Panc1 (cell line): ENCODE data around the gene PRSS58. TPM values are rescaled to one million over a fixed set of nuclear protein-coding genes. Genes with fewer than 3 reads are reported as not detected.

Source experiments
- ATAC-seq: fragments of 200-7000 bp; cut with Tn5 transposase; 2 replicates; pipeline ENCODE4 v1.9.1; 2020; ENCODE audit warnings: mild to moderate bottlenecking, moderate library complexity
- BruUV-seq: library from RNA; stranded (reverse); fragments of 400-500 nt; replicated peaks from 2 replicates; lab custom pipeline; 2021; lab: Mats Ljungman, UMichigan
- CTCF ChIA-PET: fragments of 300-600 bp; sonication (Branson Sonifier 250); formaldehyde crosslinking; loops from one replicate; lab custom pipeline; 2022; ENCODE audit warnings: antibody characterized with exemption; lab: Charles Lee
- POLR2A ChIA-PET: fragments of 300-600 bp; sonication (Branson Sonifier 250); formaldehyde crosslinking; loops from one replicate; lab custom pipeline; 2022; ENCODE audit warnings: antibody characterized with exemption; lab: Charles Lee
- DNase-seq: peaks from one replicate; pipeline ENCODE4 v3.0.0-alpha.2; 2010; ENCODE audit warnings: low read depth, low spot score
- H3K27ac ChIP-seq: 2 replicates; pipeline ENCODE4 v1.5.1; 2011; ENCODE audit warnings: mild to moderate bottlenecking, low read length, inconsistent platforms
- H3K27me3 ChIP-seq: fragments of 200-500 bp; sonication (Bioruptor generic); 2 replicates; pipeline ENCODE4 v1.6.0; 2014; ENCODE audit warnings: low read length, inconsistent platforms; ENCODE audit not compliant: control insufficient read depth, insufficient read depth
- H3K36me3 ChIP-seq: fragments of 200-500 bp; sonication (Bioruptor generic); 2 replicates; pipeline ENCODE4 v1.5.1; 2014; ENCODE audit warnings: inconsistent platforms, mild to moderate bottlenecking, low read length, moderate library complexity; ENCODE audit not compliant: control insufficient read depth, insufficient read depth
- H3K4me1 ChIP-seq: 2 replicates; pipeline ENCODE4 v1.5.1; 2011; ENCODE audit warnings: inconsistent platforms, mild to moderate bottlenecking, low read length, moderate library complexity; ENCODE audit not compliant: control insufficient read depth, insufficient read depth
- H3K4me3 ChIP-seq, 2 experiments: 2 replicates each; pipeline ENCODE4 v1.5.1; 2011 to 2012; ENCODE audit warnings: low read depth in 2 of 2, low read length in 2 of 2, mild to moderate bottlenecking in 2 of 2, inconsistent platforms in 1 of 2, moderate library complexity in 1 of 2
- H3K9me3 ChIP-seq: fragments of 200-500 bp; sonication (Bioruptor generic); 2 replicates; pipeline ENCODE4 v1.5.1; 2014; ENCODE audit warnings: low read depth, mild to moderate bottlenecking, inconsistent platforms, low read length, moderate library complexity; ENCODE audit not compliant: control insufficient read depth, insufficient read depth
- POLR2AphosphoS5 ChIP-seq: IDR thresholded peaks from 2 replicates; pipeline ENCODE4 v1.6.1; 2012; ENCODE audit warnings: mild to moderate bottlenecking, low read depth, low read length, moderate library complexity
- SIN3A ChIP-seq: IDR thresholded peaks from 2 replicates; pipeline ENCODE4 v1.6.1; 2012; ENCODE audit warnings: low read depth, mild to moderate bottlenecking, low read length, moderate library complexity, borderline replicate concordance; ENCODE audit not compliant: insufficient read depth
- TCF7L2 ChIP-seq: IDR thresholded peaks from 2 replicates; pipeline ENCODE4 v1.6.1; 2011; ENCODE audit warnings: mild to moderate bottlenecking, low read depth, low read length, inconsistent platforms
- in situ Hi-C: cut with HindIII; loops from 2 replicates; pipeline ENCODE4 v1.10.0; 2016; ENCODE audit warnings: low sequenced_read_pairs, low pct_unique_long_range_greater_than_20kb
- intact Hi-C: fragments of 100-400 bp; cut with micrococcal nuclease; formaldehyde crosslinking; loops from one replicate; pipeline ENCODE4 v1.10.0; 2022; ENCODE audit not compliant: unreplicated experiment
- total RNA-seq: library from RNA; stranded (reverse); gene quantifications from one replicate; pipeline ENCODE4 v1.2.1, GENCODE V29; 2021; ENCODE audit not compliant: unreplicated experiment
- TF ChIP-seq, protein P1 (sequence below): fragments of 450-650 bp; IDR thresholded peaks from 2 replicates; pipeline ENCODE4 v1.5.1; 2017; ENCODE audit warnings: mild to moderate bottlenecking
- TF ChIP-seq, protein P2 (sequence below), 2 experiments: IDR thresholded peaks; 2 replicates each; pipeline ENCODE4 v1.6.1; 2011 to 2012; ENCODE audit warnings: low read depth in 2 of 2, control low read depth in 1 of 2, low read length in 1 of 2, mild to moderate bottlenecking in 1 of 2, moderate library complexity in 1 of 2; ENCODE audit not compliant: insufficient read depth in 1 of 2

PRSS58 gene
- total RNA-seq, 1 experiment from 2014 or later, result not detected

DNA sequence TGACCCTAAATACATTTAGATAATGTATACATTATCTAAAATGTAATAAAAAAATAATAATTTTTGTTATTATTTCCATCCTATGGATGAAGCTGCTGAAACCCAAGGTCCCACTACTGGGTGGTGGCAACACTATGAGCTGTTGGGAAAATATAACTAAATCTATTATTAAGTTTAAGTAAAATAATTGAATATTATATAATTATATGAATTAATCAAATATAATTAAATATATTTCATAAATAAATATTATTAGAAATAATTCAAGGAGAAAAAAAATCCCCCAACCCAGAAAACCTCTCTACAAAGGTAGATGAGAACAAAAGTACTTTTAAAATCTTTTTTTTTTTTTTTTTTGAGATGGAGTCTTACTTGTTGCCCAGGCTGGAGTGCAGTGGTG lies 7.9 kb downstream of the PRSS58 start:
- CTCF ChIA-PET, result no interaction called here
- TF ChIP-seq, protein P1, sequence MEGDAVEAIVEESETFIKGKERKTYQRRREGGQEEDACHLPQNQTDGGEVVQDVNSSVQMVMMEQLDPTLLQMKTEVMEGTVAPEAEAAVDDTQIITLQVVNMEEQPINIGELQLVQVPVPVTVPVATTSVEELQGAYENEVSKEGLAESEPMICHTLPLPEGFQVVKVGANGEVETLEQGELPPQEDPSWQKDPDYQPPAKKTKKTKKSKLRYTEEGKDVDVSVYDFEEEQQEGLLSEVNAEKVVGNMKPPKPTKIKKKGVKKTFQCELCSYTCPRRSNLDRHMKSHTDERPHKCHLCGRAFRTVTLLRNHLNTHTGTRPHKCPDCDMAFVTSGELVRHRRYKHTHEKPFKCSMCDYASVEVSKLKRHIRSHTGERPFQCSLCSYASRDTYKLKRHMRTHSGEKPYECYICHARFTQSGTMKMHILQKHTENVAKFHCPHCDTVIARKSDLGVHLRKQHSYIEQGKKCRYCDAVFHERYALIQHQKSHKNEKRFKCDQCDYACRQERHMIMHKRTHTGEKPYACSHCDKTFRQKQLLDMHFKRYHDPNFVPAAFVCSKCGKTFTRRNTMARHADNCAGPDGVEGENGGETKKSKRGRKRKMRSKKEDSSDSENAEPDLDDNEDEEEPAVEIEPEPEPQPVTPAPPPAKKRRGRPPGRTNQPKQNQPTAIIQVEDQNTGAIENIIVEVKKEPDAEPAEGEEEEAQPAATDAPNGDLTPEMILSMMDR, result no peak
- TF ChIP-seq, protein P2, sequence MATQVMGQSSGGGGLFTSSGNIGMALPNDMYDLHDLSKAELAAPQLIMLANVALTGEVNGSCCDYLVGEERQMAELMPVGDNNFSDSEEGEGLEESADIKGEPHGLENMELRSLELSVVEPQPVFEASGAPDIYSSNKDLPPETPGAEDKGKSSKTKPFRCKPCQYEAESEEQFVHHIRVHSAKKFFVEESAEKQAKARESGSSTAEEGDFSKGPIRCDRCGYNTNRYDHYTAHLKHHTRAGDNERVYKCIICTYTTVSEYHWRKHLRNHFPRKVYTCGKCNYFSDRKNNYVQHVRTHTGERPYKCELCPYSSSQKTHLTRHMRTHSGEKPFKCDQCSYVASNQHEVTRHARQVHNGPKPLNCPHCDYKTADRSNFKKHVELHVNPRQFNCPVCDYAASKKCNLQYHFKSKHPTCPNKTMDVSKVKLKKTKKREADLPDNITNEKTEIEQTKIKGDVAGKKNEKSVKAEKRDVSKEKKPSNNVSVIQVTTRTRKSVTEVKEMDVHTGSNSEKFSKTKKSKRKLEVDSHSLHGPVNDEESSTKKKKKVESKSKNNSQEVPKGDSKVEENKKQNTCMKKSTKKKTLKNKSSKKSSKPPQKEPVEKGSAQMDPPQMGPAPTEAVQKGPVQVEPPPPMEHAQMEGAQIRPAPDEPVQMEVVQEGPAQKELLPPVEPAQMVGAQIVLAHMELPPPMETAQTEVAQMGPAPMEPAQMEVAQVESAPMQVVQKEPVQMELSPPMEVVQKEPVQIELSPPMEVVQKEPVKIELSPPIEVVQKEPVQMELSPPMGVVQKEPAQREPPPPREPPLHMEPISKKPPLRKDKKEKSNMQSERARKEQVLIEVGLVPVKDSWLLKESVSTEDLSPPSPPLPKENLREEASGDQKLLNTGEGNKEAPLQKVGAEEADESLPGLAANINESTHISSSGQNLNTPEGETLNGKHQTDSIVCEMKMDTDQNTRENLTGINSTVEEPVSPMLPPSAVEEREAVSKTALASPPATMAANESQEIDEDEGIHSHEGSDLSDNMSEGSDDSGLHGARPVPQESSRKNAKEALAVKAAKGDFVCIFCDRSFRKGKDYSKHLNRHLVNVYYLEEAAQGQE (IDR thresholded peaks at IDR 0.05; ENCODE audit: insufficient read depth in 1 of 2, low read depth in 2 of 2, low read length in 1 of 2), result no peak
- no peak for TF ChIP-seq POLR2AphosphoS5
- TF ChIP-seq TCF7L2, result no peak
- no peak for TF ChIP-seq SIN3A
- Histone ChIP-seq H3K36me3 (no peaks in the 10 kb centered on the region), H3K4me3 (no peak overlapping the region), H3K27ac (no peak overlapping the region), H3K27me3 (no peaks in the 10 kb centered on the region), H3K4me1 (no peaks in the 10 kb centered on the region), H3K9me3 (no peaks in the 10 kb centered on the region)
- in situ Hi-C loops (no loop called here), intact Hi-C loops (no loop called here)
- no peak for ATAC-seq
- DNase-seq, result no peak
- POLR2A ChIA-PET, result interaction anchor here (0.6 kb wide), 1 partner anchor 499 kb away, joined by 3 read pairs; no protein-coding TSS in a partner anchor
- no TSS peak for BruUV-seq

DNA sequence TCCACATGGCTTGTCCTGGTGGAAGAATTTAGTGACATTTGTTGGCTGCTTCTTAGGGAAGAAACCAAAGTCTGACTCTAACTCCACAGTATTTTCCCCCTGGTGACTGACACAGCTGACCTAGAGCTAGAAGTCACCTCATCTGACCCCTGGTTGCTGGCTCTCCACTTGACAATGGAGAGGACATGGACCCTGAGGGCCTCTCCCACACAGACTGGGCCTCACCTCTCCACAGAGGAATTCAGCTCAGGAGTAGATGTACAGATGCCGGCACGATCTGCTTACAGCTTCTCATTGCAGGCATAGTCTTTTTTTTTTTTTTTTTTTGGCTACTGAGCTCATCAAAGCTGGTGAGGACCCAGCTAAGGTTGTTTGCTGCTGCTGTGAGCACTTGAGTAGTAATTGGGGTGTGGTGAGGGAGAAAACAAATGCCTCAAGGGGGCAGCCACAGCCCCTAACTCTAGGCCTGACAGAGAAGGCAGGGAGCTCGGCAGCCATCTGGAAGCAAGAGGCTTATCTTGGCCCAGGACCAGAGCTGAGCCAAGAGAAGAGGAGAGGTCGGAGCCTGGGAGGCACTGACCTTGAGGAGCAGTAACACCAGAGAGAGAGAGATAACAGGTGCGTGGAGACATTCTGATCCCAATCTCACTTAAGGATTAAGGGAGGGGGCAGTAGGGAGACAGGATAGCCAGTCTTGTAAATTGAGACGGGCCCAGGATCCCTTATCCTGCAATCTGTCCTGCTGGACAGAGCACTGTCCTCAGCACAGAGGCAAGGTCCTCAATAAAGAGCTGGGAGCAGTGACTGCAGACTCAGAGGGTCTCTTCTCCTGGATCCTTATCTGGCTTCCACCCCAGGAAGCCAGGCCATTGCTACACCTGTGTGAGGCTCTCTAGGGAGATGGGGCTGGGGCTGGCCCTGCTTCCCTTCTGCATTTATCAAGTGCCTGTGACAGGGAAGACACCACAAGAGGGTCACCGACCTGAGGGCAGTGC lies 9.4 kb downstream of the PRSS58 start:
- Histone ChIP-seq H3K4me3 (no peak overlapping the region), H3K36me3 (no peaks in the 10 kb centered on the region), H3K27me3 (no peaks in the 10 kb centered on the region), H3K4me1 (no peaks in the 10 kb centered on the region), H3K9me3 (no peaks in the 10 kb centered on the region), H3K27ac (no peak overlapping the region)
- TF ChIP-seq TCF7L2, result no peak
- in situ Hi-C loops (no loop called here), intact Hi-C loops (no loop called here)
- no TSS peak for BruUV-seq
- no peak for ATAC-seq
- ChIA-PET CTCF (interaction anchor here (0.6 kb wide), 1 partner anchor 11 kb away, joined by 5 read pairs; no protein-coding TSS in a partner anchor), POLR2A (no interaction called here)
- DNase-seq, result no peak

DNA sequence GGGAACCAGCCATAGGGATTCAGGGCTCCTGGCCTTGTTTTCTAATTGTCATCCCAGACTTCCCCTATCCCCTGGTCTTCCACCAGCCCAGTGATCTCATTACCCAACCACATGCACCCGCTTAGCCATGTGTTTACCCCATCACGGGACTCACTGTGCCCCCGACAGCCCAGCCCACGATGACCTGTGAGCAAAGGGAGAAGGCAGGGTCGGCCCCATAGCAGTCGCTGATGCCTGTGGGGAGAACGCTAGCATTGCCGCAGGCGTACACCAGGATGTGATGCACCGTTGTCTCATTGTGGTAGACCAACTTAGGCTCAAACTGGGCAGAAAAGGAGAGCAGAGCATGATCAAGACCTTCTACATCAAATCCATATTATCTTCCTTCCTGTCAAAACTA lies 14.0 kb downstream of the PRSS58 start:
- ATAC-seq, result no peak
- Histone ChIP-seq H3K9me3 (no peaks in the 10 kb centered on the region), H3K36me3 (no peaks in the 10 kb centered on the region), H3K4me1 (no peaks in the 10 kb centered on the region), H3K27me3 (no peaks in the 10 kb centered on the region), H3K4me3 (no peak overlapping the region), H3K27ac (no peak overlapping the region)
- no TSS peak for BruUV-seq
- in situ Hi-C loops (no loop called here), intact Hi-C loops (no loop called here)
- DNase-seq, result no peak
- ChIA-PET POLR2A (no interaction called here), CTCF (no interaction called here)
- TF ChIP-seq, protein P1, result no peak
